Measurements from ENCODE around the gene FARP2. TPM values are rescaled to one million over a fixed set of nuclear protein-coding genes. Genes with fewer than 3 reads are reported as not detected.

FARP2 gene
- total RNA-seq, 1 experiment from 2014 or later = 59.0 TPM

DNA sequence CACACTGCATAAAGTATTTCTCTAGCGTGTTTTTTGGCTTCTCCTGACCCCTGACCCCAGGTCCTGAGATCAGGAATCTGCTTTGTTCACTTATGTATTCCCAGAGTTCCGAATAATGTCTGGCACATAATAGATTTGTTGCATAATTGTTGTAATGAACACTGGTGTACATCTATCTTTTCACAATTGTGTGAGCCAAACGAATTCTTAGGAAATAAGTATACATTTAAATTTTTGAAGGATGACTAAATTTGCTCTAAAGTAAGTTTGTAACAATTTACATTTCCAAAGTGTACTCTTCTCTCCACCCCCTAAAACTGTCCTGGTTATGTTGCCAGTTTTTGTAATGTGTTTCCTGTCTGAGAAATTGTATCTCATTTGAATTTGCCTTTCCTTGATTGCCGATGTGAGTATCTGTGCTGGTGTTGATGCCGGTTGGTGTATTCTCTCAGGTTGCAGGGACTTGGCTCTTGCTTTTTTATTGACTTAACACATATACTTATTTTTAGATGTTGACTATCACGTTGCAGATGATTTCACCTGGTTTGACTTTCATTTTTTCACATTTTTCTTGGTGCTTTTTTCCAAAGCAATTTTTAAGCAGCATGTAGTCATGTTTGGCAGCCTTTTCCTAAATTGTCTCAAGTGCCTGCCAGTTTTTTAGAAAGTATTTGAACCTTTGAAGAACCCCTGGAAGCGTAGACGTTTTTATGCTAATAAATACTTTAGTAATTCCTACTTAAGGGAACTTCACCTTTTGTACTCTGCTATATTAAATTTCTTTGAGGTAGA, 16.1 kb upstream of the FARP2 start:
- Mint-ChIP-seq H3K9me3 (ENCODE audit: low read depth, unreplicated experiment) (no peaks in the 10 kb centered on the region), H3K4me1 (ENCODE audit: low read depth, unreplicated experiment) (no peaks in the 10 kb centered on the region), H3K4me3 (ENCODE audit: low read depth, unreplicated experiment) (no peak overlapping the region), H3K27ac (ENCODE audit: unreplicated experiment) (peak overlapping the region; percentile 36), H3K27me3 (ENCODE audit: unreplicated experiment) (no peaks in the 10 kb centered on the region), H3K36me3 (ENCODE audit: insufficient read depth, unreplicated experiment) (peaks cover 74% of the 10 kb centered on the region)
- CTCF ChIA-PET = no interaction called here
- TF ChIP-seq, protein P1, sequence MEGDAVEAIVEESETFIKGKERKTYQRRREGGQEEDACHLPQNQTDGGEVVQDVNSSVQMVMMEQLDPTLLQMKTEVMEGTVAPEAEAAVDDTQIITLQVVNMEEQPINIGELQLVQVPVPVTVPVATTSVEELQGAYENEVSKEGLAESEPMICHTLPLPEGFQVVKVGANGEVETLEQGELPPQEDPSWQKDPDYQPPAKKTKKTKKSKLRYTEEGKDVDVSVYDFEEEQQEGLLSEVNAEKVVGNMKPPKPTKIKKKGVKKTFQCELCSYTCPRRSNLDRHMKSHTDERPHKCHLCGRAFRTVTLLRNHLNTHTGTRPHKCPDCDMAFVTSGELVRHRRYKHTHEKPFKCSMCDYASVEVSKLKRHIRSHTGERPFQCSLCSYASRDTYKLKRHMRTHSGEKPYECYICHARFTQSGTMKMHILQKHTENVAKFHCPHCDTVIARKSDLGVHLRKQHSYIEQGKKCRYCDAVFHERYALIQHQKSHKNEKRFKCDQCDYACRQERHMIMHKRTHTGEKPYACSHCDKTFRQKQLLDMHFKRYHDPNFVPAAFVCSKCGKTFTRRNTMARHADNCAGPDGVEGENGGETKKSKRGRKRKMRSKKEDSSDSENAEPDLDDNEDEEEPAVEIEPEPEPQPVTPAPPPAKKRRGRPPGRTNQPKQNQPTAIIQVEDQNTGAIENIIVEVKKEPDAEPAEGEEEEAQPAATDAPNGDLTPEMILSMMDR (IDR thresholded peaks at IDR 0.05; ENCODE audit: unreplicated experiment) = no peak
- no peak for DNase-seq
- intact Hi-C loops (cut with micrococcal nuclease; ENCODE audit: unreplicated experiment) = no loop called here
- no TSS peak for BruUV-seq (replicated peaks)

DNA sequence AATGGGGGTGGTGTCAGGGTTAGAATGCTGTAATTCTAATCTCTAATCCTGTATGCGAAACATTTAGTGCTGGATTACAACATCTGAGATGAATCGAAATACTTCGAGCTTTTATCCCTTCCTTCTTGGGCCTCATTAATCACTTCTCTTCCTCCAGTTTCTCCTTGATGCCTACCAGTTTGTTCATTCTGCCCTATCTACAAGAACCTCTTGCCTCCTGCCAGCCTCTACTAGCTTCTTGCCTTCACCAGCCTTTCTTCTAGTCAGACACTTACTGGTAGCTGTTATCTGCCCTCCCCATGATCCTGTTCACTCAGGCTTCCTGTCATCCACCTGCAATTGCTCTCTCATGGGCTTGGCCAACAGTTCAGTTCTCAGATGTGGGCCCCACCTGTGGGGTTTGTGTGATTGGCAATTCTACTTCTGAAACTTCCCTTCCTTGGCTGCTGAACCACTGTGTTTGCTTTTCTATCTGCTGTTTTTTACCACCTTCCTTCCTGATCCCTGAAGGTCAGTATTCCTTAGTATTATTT, 15.4 kb upstream of the FARP2 start:
- CTCF ChIA-PET = no interaction called here
- H3K4me1 Mint-ChIP-seq (ENCODE audit: low read depth, unreplicated experiment) = no peaks in the 10 kb centered on the region
- DNase-seq = no peak
- intact Hi-C loops (cut with micrococcal nuclease; ENCODE audit: unreplicated experiment) = no loop called here
- H3K27ac Mint-ChIP-seq (ENCODE audit: unreplicated experiment) = no peak overlapping the region
- H3K27me3 Mint-ChIP-seq (ENCODE audit: unreplicated experiment) = no peaks in the 10 kb centered on the region
- H3K36me3 Mint-ChIP-seq (ENCODE audit: insufficient read depth, unreplicated experiment) = peaks cover 78% of the 10 kb centered on the region
- H3K4me3 Mint-ChIP-seq (ENCODE audit: low read depth, unreplicated experiment) = no peak overlapping the region
- TF ChIP-seq, protein P1 (IDR thresholded peaks at IDR 0.05; ENCODE audit: unreplicated experiment) = no peak
- H3K9me3 Mint-ChIP-seq (ENCODE audit: low read depth, unreplicated experiment) = no peaks in the 10 kb centered on the region
- no TSS peak for BruUV-seq (replicated peaks)

DNA sequence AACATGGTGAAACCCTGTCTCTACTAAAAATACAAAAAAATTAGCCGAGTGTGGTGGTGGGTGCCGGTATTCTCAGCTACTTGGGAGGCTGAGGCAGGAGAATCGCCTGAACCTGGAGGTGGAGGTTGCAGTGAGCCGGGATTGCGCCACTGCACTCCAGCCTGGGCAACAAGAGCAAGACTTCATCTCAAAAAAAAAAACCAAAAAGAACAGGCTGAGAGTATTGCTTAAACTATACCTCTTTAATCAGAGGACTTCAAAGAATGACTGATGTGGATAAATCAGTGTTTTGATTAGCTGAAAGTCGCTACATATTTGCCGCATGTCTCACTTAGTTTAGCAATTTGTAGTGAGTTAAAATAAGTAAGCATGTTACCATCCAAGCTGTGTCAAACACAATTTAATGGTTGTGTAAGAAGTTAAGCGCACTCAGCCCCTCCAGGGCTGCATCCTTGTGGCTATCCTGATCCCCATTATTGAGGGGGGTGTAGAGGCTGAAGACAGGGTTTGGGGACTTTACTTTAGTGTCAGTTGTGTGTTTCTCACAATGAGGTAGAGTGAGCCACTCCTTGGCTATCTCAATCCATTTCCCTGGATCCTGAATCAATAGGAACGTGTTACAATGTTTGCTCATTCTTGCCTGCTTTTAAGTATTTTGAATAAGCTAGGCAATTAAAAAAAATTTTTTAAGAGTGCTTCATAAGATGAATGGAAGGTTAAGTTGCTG, 11.0 kb upstream of the FARP2 start:
- Mint-ChIP-seq H3K27me3 (ENCODE audit: unreplicated experiment) (no peaks in the 10 kb centered on the region), H3K4me3 (ENCODE audit: low read depth, unreplicated experiment) (no peak overlapping the region), H3K9me3 (ENCODE audit: low read depth, unreplicated experiment) (no peaks in the 10 kb centered on the region), H3K27ac (ENCODE audit: unreplicated experiment) (no peak overlapping the region), H3K4me1 (ENCODE audit: low read depth, unreplicated experiment) (peaks cover 8% of the 10 kb centered on the region), H3K36me3 (ENCODE audit: insufficient read depth, unreplicated experiment) (peaks cover 75% of the 10 kb centered on the region)
- BruUV-seq (replicated peaks) = no TSS peak
- CTCF ChIA-PET = no interaction called here
- TF ChIP-seq, protein P1 (IDR thresholded peaks at IDR 0.05; ENCODE audit: unreplicated experiment) = no peak
- intact Hi-C loops (cut with micrococcal nuclease; ENCODE audit: unreplicated experiment) = no loop called here
- DNase-seq = no peak

DNA sequence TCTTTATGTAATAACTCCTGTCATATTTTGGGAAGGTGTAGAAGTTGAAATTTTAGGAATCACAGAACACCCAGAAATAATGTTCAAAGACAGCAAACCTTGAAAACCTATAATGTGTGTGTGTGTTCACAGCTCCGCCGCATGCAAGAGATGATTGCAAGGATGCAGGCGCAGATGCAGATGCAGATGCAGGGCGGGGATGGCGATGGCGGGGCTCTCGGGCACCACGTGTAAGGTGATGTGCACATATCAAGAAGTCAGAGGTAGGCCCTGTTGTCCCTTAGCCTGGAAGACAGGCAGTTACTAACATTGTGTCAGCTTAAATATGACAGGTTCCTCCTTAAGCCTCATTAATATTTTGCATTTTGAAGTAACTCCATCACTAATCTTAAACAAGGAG, 6.1 kb upstream of the FARP2 start:
- intact Hi-C loops (cut with micrococcal nuclease; ENCODE audit: unreplicated experiment) = loop anchor here (5.0 kb wide), 1 partner anchor 33 kb away; the partner anchor contains the start of genes HDLBP and SEPTIN2
- BruUV-seq (replicated peaks) = no TSS peak
- TF ChIP-seq, protein P1 (IDR thresholded peaks at IDR 0.05; ENCODE audit: unreplicated experiment) = no peak
- Mint-ChIP-seq H3K9me3 (ENCODE audit: low read depth, unreplicated experiment) (no peaks in the 10 kb centered on the region), H3K4me3 (ENCODE audit: low read depth, unreplicated experiment) (no peak overlapping the region), H3K36me3 (ENCODE audit: insufficient read depth, unreplicated experiment) (peaks cover 77% of the 10 kb centered on the region), H3K27ac (ENCODE audit: unreplicated experiment) (peak overlapping the region; percentile 12), H3K27me3 (ENCODE audit: unreplicated experiment) (no peaks in the 10 kb centered on the region), H3K4me1 (ENCODE audit: low read depth, unreplicated experiment) (peaks cover 47% of the 10 kb centered on the region)
- DNase-seq = no peak
- CTCF ChIA-PET = no interaction called here

All from Calu3 (cell line).